HepG2 (cell line): Measurements from ENCODE around the gene C14orf93. TPM values are rescaled to one million over a fixed set of nuclear protein-coding genes. Genes with fewer than 3 reads are reported as not detected.

ENCODE experiments used
- EP300 ChIP-seq, 3 experiments: sonication (generic) in 1 of 3; formaldehyde crosslinking in 1 of 3; IDR thresholded peaks; 2 replicates each; pipeline versions ENCODE4 v1.5.1 to v1.6.1; 2011 to 2020; ENCODE audit warnings: low read depth in 2 of 3, low read length in 2 of 3, borderline replicate concordance in 1 of 3, improper control_type of control experiment in 1 of 3, mild to moderate bottlenecking in 1 of 3, missing genetic modification reagents in 1 of 3, moderate library complexity in 1 of 3
- GATAD2A ChIP-seq: IDR thresholded peaks from 2 replicates; pipeline ENCODE4 v1.6.1; 2016
- GMEB1 ChIP-seq: sonication (generic); formaldehyde crosslinking; IDR thresholded peaks from 2 replicates; pipeline ENCODE4 v1.5.1; 2020; ENCODE audit warnings: missing genetic modification reagents, mild to moderate bottlenecking, borderline replicate concordance
- GMEB2 ChIP-seq: IDR thresholded peaks from 2 replicates; pipeline ENCODE4 v1.6.1; 2016; ENCODE audit warnings: missing biosample characterization, missing genetic modification reagents, low read depth
- GPN1 ChIP-seq: sonication (generic); formaldehyde crosslinking; IDR thresholded peaks from 2 replicates; pipeline ENCODE4 v1.5.1; 2020; ENCODE audit warnings: missing genetic modification reagents, borderline replicate concordance
- IRX3 ChIP-seq: sonication (generic); formaldehyde crosslinking; IDR thresholded peaks from 2 replicates; pipeline ENCODE4 v1.8.1; 2023; ENCODE audit warnings: mild to moderate bottlenecking, low read depth, missing genetic modification reagents, borderline replicate concordance
- ISX ChIP-seq: sonication (generic); formaldehyde crosslinking; conservative IDR thresholded peaks from 2 replicates; pipeline ENCODE4 v1.5.0; 2020; ENCODE audit warnings: missing genetic modification reagents
- NFE2 ChIP-seq: sonication (generic); formaldehyde crosslinking; IDR thresholded peaks from 2 replicates; pipeline ENCODE4 v1.4.0; 2020; ENCODE audit warnings: missing genetic modification reagents
- POLR2G ChIP-seq: fragments of 200-400 bp; formaldehyde crosslinking; IDR thresholded peaks from 2 replicates; pipeline ENCODE4 v1.6.1; 2018; ENCODE audit warnings: mild to moderate bottlenecking, low read depth, low read length, moderate library complexity
- SALL1 ChIP-seq: sonication (generic); formaldehyde crosslinking; IDR thresholded peaks from 2 replicates; pipeline ENCODE4 v1.8.0; 2022; ENCODE audit warnings: mild to moderate bottlenecking, missing genetic modification reagents
- STAG1 ChIP-seq: sonication (generic); formaldehyde crosslinking; IDR thresholded peaks from 2 replicates; pipeline ENCODE4 v1.4.0; 2020; ENCODE audit warnings: missing genetic modification reagents
- ZBTB44 ChIP-seq: sonication (generic); formaldehyde crosslinking; IDR thresholded peaks from 2 replicates; pipeline ENCODE4 v1.4.0; 2020; ENCODE audit warnings: missing genetic modification reagents
- ZHX2 ChIP-seq, 2 experiments: sonication (generic) in 1 of 2; formaldehyde crosslinking in 1 of 2; IDR thresholded peaks; 2 replicates each; pipeline versions ENCODE4 v1.6.1 to v1.9.0; 2014 to 2022; ENCODE audit warnings: antibody characterized with exemption in 1 of 2, borderline replicate concordance in 1 of 2, inconsistent platforms in 1 of 2, low read depth in 1 of 2, missing genetic modification reagents in 1 of 2
- ZNF17 ChIP-seq: sonication (generic); formaldehyde crosslinking; IDR thresholded peaks from 2 replicates; pipeline ENCODE4 v1.5.0; 2020; ENCODE audit warnings: mild to moderate bottlenecking, missing genetic modification reagents
- ZNF704 ChIP-seq: sonication (generic); formaldehyde crosslinking; IDR thresholded peaks from 2 replicates; pipeline ENCODE4 v1.8.1; 2023; ENCODE audit warnings: mild to moderate bottlenecking, inconsistent platforms, moderate library complexity, missing genetic modification reagents, borderline replicate concordance
- ZNF709 ChIP-seq: sonication (generic); formaldehyde crosslinking; IDR thresholded peaks from 2 replicates; pipeline ENCODE4 v1.5.0; 2020; ENCODE audit warnings: mild to moderate bottlenecking, missing genetic modification reagents
- ZNF891 ChIP-seq: sonication (generic); formaldehyde crosslinking; IDR thresholded peaks from 2 replicates; pipeline ENCODE4 v1.5.0; 2020; ENCODE audit warnings: mild to moderate bottlenecking, missing genetic modification reagents
- polyA plus RNA-seq, 8 experiments: library from polyadenylated mRNA; depleted of rRNA in 3 of 8; stranded (reverse) in 7 of 8; unstranded in 1 of 8; fragments of >200 nt; fragmentation: Illumina TruSeq in 4 of 8; extraction: Trizol in 4 of 8; gene quantifications; 2 replicates each; pipeline versions ENCODE4 v1.2.1 to v1.2.3, GENCODE V29; 2011 to 2016; ENCODE audit warnings: low read depth in 4 of 8, missing spikeins in 1 of 8, mixed read lengths in 1 of 8; ENCODE audit not compliant: insufficient read depth in 1 of 8
- total RNA-seq, 5 experiments: library from RNA; depleted of rRNA; stranded (reverse); fragments of >200 nt; fragmentation: Illumina TruSeq; extraction: Trizol; gene quantifications; 2 replicates each; pipeline ENCODE4 v1.2.3, GENCODE V29; 2016; ENCODE audit warnings: low read depth in 1 of 5

The C14orf93 gene
- total and polyA plus RNA-seq, 2 of the 13 experiments (the other 11 are each of a cell fraction or from before 2014, with no cell fraction given), result 11.4 to 22.5 TPM

GRCh38 chr14:23052182-23052623, 42.3 kb upstream of the C14orf93 start (continued):
- peak; percentile 96 for TF ChIP-seq STAG1 (CRISPR knock-in tag)
- TF ChIP-seq ZNF704 (CRISPR knock-in tag), result 0 out of 2 replicates have a peak, but pooled peaks have one; percentile 27
- no peak for TF ChIP-seq POLR2G
- peak; percentile 50; the same call in 1 of the 2 replicates for TF ChIP-seq SALL1
- peak; percentile 48; the same call in 1 of the 2 replicates for TF ChIP-seq GPN1 (CRISPR knock-in tag)
- no peak for TF ChIP-seq GATAD2A (CRISPR knock-in tag)
- no peak for TF ChIP-seq IRX3
- TF ChIP-seq GMEB1 (CRISPR knock-in tag), result no peak
- no peak for TF ChIP-seq ISX (CRISPR knock-in tag)
- no peak for TF ChIP-seq ZNF17 (CRISPR knock-in tag)
- TF ChIP-seq NFE2 (CRISPR knock-in tag), result no peak
- TF ChIP-seq GMEB2 (CRISPR knock-in tag), result no peak
- no peak for TF ChIP-seq EP300 (IDR thresholded peaks at IDR 0.05; ENCODE audit: low read depth in 2 of 2, low read length in 2 of 2)
- no peak for TF ChIP-seq EP300 (CRISPR knock-in tag; IDR thresholded peaks at IDR 0.05; ENCODE audit: borderline replicate concordance)
- no peak for TF ChIP-seq ZHX2 (IDR thresholded peaks at IDR 0.05; ENCODE audit: low read depth)
- TF ChIP-seq ZHX2 (CRISPR knock-in tag; IDR thresholded peaks at IDR 0.05; ENCODE audit: borderline replicate concordance), result no peak
- no peak for TF ChIP-seq ZNF709 (CRISPR knock-in tag)
- TF ChIP-seq ZBTB44 (CRISPR knock-in tag), result 0 out of 2 replicates have a peak, but pooled peaks have one; percentile 21
- TF ChIP-seq ZNF891 (CRISPR knock-in tag), result no peak
